AG10803 (cell line): ENCODE measurements around the gene EEIG1.
"Not testable (repeated sequence)": the region's sequence is repeated elsewhere in the genome, so short reads cannot be mapped to it uniquely, and the experiment has no call there.

Source experiments
- DNase-seq: peaks from one replicate; pipeline ENCODE4 v3.0.0; 2010; ENCODE audit warnings: low read depth
- H3K4me3 ChIP-seq: 2 replicates; pipeline ENCODE4 v1.5.1; 2011; ENCODE audit warnings: mild to moderate bottlenecking, low read length, control low read depth
- TF ChIP-seq, protein P1 (sequence below): conservative IDR thresholded peaks from 2 replicates; pipeline ENCODE4 v1.5.1; 2011; ENCODE audit warnings: mild to moderate bottlenecking, low read length, control low read depth, inconsistent platforms

Gene EEIG1

DNA sequence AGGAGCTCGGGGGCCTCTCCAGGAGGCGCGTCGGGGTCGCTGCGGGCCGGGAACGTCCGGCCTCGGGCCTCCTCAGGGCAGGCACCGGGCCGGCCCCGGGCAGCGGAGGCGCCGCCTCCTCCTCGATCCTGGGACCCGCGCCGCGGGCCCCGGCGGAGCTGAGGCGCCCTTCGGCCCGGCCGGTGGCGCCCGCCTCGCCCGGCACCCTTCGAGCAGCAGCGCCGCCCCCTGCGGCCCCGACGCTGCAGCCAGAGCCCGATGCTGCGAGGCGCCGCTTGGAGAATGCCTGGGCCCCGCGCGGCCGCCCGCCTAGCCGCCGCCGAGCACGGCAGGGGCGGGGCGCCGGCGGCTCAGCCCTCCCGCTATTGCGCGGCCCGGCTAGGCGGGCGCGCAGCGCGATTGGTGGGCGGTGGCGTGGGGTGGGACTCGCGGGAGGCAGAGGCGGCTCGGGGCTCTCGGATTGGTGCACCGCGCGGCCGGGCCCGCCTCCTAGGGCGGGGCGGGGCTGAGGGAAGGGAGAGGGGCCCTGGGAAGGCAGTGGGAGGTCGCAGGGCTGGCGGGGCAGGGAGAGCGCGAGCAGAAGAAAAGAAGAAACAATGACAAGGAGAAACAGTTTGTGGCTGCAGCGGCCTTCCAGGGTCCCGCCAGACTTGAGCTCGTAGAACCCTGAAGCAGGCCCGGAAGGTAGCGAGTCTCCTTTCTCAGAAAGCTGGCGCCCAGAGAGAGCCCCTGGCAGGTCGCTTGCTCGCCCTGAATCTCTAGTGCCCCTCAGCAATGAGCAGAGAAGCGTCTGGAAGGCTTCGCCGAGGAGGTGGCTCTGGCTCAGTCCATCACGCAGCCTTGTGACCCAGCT, at the start of gene EEIG1:
Gene EEIG1, minus strand, starts transcription at position 284 of the 853 bp plus-strand sequence. CDS start 852 bp downstream, outside the sequence.
- TF ChIP-seq, protein P1, sequence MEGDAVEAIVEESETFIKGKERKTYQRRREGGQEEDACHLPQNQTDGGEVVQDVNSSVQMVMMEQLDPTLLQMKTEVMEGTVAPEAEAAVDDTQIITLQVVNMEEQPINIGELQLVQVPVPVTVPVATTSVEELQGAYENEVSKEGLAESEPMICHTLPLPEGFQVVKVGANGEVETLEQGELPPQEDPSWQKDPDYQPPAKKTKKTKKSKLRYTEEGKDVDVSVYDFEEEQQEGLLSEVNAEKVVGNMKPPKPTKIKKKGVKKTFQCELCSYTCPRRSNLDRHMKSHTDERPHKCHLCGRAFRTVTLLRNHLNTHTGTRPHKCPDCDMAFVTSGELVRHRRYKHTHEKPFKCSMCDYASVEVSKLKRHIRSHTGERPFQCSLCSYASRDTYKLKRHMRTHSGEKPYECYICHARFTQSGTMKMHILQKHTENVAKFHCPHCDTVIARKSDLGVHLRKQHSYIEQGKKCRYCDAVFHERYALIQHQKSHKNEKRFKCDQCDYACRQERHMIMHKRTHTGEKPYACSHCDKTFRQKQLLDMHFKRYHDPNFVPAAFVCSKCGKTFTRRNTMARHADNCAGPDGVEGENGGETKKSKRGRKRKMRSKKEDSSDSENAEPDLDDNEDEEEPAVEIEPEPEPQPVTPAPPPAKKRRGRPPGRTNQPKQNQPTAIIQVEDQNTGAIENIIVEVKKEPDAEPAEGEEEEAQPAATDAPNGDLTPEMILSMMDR: no peak
- H3K4me3 ChIP-seq: peak within 1 kb of the TSS; percentile 89
- DNase-seq: peak; percentile 85

GRCh38 chr9:128027705-128028104, 46.9 kb upstream of the EEIG1 start:
- no peak for DNase-seq
- TF ChIP-seq, protein P1: no peak
- no peak overlapping the region for H3K4me3 ChIP-seq

- H3K4me3 ChIP-seq: no peak overlapping the region
- TF ChIP-seq, protein P1: no peak
- DNase-seq: peak; percentile 23
These were observed 46.2 kb upstream of the EEIG1 start for GRCh38 chr9:128026773-128027541.

DNA sequence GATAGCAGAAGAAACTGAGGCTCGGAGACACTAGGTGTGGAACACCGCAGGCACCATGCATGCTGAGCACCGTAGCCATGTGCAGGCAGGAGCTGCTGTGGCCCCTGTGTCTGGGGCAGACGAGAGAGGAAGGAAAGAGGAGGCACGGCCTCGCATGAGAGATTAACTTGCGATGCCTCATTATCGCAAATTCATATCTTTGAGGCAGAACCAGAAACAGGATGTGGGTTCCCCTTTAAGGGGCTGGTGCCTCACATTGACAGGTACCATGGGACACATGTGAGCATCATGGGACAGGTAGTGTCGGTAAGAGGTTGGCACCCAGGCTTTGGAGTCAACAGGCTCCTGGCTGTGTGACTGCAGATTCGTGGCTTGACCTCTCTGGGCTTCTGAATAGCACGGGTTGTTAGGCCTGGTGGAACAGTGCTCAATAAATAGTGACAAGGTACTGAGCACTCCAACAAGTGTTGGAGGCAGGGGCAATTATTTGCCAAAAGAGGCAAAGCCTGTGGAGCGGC, 45.5 kb upstream of the EEIG1 start:
- no peak overlapping the region for H3K4me3 ChIP-seq
- DNase-seq: no peak

GRCh38 chr9:128025736-128026135, 44.9 kb upstream of the EEIG1 start:
- DNase-seq: no peak
- no peak overlapping the region for H3K4me3 ChIP-seq
- TF ChIP-seq, protein P1: no peak

More for the DNA sequence above, 45.5 kb upstream of the EEIG1 start:
- TF ChIP-seq, protein P1: no peak

DNA sequence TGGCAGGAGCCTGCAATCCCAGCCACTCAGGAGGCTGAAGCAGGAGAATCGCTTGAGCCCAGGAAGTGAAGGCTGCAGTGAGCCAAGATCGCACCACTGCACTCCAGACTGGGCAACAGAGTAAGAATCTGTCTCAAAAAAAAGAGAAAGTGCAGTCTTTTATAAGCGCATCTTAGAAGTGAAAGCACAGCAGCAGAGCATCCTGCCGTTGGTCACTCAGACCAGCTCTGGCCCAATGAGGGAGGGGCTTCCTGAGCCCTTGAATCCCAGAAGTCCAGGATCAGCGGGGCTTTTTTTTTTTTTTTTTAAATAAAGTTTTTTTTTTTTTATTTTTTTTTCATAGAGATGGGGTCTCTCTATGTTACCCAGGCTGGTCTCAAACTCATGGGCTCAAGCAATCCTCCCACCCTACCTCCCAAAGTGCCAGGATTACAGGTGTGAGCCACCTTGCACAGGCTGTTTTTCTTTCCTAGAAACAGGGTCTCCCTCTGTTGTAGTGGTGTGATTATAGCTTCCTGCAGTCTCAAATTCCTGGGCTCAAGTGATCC, 44.0 kb upstream of the EEIG1 start:
- TF ChIP-seq, protein P1: no peak
- no peak overlapping the region for H3K4me3 ChIP-seq
- no peak for DNase-seq

- H3K4me3 ChIP-seq, DNase-seq: not testable (repeated sequence)
These were observed 42.9 kb upstream of the EEIG1 start for GRCh38 chr9:128023671-128024070.
